Head of caudate nucleus (tissue), 42 donors: Measurements from ENCODE around the gene SSTR1.

ENCODE experiments used
- DNase-seq, 42 donors: peaks; one replicate each; pipeline versions ENCODE4 v3.0.0 to v3.0.0-alpha.2; 2020 to 2021; ENCODE audit warnings: mixed read lengths in 7 of 42
- intact Hi-C: fragments of 100-400 bp; cut with DNase I; formaldehyde crosslinking; loops from one replicate; pipeline ENCODE4 v1.15.0; 2022

Gene SSTR1

GRCh38 chr14:38199739-38200138 is 8.0 kb upstream of the SSTR1 start:
- DNase-seq, result no peak
- intact Hi-C loops, result no loop called here

DNA sequence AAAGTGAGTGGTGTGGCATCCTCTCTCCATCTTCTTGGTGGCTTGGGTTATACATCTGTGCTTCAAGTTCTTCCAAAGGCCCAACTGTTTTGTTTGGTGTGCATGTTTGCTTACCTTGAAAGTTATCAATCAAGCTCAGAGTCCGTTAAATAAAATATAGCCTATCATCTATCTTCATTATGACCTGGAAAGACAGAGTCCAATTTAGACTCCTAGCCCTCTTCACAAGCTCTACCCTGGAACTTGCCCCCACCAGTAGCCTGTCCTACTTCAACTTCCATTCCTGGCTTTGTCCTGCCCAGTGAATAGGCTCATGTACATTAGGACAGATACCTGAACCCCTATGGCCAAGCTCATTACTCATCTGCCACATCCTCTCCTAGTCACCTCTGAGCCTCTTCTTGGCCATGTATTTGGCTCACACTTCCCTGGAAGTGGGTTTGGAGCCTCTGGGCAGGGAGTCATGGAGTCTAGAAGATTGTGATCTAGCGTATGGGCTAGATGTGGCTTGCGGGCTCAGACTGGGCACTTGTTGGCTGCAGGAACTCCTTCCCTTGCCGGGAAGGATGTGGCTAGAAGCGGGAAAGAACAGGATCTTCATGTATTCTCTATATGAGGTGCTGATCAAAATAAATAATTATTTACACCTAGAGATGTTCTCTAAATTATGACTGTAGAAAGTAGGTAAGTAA is 6.4 kb upstream of the SSTR1 start:
- DNase-seq, result no peak
- intact Hi-C loops, result no loop called here

DNA sequence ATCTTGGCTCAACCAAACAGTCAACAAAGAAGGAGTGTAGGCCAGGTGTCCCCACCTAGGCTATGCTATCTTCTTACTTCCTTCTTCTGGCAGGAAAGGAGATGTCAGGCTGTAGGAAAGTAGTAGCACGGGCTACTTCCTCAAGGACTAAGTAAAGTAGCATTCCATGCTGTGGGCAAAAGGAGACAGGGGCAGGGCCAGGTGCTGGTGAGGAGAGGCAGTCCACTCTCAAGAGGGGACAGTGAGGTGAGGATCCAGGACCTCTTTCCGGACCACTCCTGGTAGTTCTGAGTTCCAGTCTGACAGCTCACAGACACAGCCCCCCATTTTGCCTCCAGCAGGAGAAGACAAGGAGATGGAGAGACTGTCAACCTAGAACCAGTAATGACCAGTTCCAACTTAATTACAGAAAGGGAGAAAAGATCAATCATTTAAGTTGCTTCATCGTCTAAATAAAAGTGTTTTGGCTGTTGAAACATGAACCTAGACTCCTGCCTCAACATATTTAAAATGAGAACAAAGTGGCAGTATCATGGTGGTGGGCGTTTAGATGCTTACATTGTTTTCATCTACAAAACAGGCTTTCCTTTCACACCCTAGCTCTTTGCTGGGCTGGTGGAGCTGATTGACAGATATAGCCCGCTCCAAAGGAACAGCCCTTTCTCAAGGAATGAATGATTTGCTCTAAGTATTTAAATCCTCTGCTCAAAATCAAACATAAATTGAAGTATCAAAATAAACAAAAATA is 5.1 kb upstream of the SSTR1 start:
- no peak for DNase-seq
- intact Hi-C loops, result no loop called here

DNA sequence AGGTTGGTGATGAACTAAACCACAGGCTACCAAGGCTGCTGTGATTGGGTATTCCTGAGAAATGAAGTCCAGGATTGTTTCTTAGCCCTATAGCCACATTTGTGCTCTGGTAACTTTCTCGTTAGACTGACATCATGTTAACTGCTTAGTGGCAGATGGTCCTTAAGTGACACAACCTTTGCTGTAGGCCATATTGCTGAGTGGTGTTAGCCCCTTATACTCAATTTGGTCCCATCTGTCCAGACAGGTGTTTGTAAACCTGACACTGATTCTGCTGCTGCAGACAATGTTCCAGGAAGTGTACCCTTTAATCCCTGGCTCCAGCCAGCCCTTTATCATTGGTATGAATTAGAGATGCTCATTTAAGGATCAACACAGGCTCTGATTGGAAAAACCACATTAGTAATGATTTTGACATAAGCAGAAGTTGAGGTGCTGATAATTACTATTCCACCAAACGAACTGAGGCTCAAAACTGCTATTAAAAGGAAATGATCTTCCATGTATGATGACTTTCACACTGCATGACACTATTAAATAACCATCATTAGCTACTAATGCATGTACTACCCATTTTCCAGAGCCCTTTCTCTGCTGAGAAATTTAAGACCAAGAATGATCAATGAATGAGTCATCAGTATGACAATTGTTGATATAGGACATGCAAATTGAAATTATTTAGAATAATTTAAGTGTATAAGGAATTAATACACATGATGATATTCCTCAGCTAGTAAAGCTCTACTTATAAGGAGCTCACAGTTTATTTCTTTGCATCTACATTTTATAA is 3.6 kb upstream of the SSTR1 start:
- intact Hi-C loops, result no loop called here
- no peak for DNase-seq

- intact Hi-C loops, result no loop called here
- DNase-seq, result no peak
These were observed 3.0 kb upstream of the SSTR1 start for GRCh38 chr14:38204719-38205115.

DNA sequence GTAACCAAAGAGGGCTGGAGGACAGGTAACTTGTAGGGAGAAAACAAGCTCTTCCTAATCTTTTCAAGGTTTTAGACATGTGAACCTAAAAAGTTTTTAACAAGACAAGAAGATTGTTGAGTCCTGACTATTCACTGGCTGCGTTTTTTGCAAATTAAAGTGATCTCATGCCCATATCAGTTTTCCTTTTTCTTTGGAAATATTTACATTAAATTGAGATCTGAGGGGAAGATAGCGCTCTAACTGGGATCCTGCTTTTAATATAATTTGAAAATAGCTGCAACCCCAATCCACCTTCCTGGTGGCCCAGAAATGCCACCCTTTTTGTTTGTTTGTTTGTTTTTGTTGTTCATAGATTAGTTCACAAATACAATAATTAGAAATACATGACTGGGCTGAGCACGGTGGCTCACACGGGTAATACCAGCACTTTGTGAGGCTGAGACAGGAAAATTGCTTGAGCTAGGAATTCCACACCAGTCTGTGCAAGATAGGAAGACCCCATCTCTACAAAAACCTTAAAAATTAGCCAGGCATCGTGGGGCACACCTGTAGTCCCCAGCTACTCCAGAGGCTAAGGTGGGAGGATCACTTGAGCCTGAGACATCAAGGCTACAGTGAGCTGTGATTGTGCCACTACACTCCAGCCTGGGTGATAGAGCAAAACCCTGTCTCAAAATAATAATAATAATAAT is 2.4 kb upstream of the SSTR1 start:
- intact Hi-C loops, result no loop called here
- no peak for DNase-seq

DNA sequence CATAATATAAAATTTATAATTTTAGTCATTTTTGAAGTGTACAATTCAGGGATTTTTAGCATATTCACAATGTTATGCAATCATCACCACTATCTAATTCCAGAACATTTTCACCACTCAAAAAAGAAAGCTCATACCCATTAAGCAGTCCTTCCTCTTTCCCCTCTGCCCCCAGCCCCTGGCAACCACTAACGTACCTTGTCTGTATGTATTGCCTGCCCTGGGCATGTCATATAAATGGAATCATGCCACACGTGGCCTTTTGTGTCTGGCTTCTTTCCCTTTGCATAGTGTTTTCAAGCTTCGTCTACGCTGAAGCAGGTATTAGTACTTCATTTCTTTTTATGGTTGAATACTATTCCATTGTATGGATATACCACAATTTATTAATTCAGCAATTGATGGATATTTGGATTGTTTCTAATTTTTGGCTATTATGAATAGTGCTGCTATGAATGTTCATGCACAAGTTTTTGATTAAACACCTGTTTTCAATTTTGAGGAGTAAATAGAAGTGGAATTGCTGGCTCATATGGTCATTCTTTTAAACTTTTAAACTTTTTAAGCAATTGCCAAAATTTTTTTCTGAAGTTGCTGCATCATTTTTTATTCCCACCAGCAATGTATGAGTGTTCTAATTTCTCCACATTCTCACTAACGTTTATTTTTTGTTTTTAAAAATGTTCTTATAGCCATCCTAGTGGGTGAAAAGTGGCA is 1.6 kb upstream of the SSTR1 start:
- intact Hi-C loops, result no loop called here
- no peak for DNase-seq

DNA sequence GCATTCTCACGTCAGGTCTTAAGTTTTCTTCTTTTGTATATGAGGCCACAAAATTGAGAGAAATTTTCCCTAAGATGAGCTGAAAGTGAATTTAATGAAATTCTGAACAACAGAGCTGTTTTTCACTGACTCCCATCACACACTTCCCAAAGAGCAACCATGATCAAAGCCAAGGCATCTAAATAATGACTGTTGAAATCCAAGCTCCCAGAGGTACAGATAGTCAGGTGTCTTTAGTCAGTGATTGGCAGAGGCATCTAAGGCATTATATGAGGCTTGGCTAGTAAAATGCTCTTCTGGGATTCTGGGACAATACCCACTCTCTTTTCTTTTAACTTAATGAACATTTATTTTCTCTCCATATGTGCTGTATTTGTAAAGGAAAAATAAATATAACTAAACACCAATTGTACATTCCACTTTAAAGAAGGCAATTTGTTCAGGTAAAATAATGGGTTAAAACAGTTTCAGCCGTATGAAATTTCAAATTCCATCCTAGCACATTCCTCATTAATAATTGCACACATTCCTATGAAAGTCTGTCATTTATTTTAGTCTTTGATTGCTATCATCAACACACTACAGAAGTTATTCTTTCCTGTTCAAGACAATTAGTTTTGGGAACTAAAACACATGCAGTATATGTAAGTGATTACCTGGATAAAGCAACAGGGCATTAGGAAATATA is 871 bp upstream of the SSTR1 start:
- intact Hi-C loops, result no loop called here

DNA sequence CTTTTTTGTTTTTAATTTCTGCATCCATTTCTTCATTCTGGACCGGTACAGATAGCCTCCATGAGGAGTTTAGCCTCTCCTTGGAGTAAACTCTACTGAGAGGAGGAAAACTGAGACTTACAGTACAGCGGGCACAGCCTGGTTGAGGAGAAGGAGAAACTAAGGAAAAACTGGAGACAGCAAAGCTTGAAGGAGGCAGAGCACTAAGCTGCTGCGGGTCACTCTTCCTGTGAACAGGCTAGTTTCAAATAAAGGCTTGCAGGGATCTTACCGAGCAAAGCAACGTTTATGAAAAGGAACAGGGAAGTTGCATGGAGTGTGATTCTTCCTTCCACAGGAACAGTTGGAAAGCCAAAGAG is 348 bp upstream of the SSTR1 start:
- no peak for DNase-seq
- intact Hi-C loops, result no loop called here

More for the DNA sequence above, 871 bp upstream of the SSTR1 start:
- DNase-seq, result no peak

DNA sequence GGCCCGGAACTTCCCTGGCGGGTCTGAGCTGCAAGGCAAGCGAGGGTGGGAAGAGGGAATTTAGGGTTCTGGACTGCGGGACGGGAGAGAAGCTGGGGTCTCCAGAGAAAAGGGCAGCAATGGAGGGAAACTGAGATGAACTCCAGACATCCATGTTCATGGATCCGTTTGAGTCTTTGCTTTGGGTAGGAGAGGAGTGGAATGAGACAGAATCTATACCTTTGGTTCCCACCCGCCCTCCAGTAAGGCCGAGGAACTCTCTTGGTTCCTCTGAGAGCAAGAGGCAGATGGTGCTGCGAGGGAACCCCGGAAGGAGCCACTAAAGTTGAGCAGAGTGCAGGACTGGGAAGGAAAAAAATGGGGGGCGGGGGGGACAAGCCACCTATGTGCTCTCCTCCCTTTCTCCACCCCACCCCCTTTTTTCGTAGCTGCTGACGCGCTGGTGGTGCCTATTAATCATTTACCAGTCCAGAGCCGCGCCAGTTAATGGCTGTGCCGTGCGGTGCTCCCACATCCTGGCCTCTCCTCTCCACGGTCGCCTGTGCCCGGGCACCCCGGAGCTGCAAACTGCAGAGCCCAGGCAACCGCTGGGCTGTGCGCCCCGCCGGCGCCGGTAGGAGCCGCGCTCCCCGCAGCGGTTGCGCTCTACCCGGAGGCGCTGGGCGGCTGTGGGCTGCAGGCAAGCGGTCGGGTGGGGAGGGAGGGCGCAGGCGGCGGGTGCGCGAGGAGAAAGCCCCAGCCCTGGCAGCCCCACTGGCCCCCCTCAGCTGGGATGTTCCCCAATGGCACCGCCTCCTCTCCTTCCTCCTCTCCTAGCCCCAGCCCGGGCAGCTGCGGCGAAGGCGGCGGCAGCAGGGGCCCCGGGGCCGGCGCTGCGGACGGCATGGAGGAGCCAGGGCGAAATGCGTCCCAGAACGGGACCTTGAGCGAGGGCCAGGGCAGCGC is 1.2 kb downstream of the SSTR1 start:
- intact Hi-C loops, result no loop called here
- DNase-seq, result peak in 27 of 42 donors; percentile 12 to 60 (median 31)

DNA sequence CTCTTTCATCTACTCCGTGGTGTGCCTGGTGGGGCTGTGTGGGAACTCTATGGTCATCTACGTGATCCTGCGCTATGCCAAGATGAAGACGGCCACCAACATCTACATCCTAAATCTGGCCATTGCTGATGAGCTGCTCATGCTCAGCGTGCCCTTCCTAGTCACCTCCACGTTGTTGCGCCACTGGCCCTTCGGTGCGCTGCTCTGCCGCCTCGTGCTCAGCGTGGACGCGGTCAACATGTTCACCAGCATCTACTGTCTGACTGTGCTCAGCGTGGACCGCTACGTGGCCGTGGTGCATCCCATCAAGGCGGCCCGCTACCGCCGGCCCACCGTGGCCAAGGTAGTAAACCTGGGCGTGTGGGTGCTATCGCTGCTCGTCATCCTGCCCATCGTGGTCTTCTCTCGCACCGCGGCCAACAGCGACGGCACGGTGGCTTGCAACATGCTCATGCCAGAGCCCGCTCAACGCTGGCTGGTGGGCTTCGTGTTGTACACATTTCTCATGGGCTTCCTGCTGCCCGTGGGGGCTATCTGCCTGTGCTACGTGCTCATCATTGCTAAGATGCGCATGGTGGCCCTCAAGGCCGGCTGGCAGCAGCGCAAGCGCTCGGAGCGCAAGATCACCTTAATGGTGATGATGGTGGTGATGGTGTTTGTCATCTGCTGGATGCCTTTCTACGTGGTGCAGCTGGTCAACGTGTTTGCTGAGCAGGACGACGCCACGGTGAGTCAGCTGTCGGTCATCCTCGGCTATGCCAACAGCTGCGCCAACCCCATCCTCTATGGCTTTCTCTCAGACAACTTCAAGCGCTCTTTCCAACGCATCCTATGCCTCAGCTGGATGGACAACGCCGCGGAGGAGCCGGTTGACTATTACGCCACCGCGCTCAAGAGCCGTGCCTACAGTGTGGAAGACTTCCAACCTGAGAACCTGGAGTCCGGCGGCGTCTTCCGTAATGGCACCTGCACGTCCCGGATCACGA is 2.2 kb downstream of the SSTR1 start:
- peak in 2 of 42 donors; percentile 3 to 42 for DNase-seq
- intact Hi-C loops, result no loop called here

DNA sequence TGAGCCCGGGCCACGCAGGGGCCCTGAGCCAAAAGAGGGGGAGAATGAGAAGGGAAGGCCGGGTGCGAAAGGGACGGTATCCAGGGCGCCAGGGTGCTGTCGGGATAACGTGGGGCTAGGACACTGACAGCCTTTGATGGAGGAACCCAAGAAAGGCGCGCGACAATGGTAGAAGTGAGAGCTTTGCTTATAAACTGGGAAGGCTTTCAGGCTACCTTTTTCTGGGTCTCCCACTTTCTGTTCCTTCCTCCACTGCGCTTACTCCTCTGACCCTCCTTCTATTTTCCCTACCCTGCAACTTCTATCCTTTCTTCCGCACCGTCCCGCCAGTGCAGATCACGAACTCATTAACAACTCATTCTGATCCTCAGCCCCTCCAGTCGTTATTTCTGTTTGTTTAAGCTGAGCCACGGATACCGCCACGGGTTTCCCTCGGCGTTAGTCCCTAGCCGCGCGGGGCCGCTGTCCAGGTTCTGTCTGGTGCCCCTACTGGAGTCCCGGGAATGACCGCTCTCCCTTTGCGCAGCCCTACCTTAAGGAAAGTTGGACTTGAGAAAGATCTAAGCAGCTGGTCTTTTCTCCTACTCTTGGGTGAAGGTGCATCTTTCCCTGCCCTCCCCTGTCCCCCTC is 3.0 kb downstream of the SSTR1 start:
- intact Hi-C loops, result no loop called here
- DNase-seq, result peak in 1 of 42 donors; percentile 9

- intact Hi-C loops, result no loop called here
- peak in 1 of 42 donors; percentile 42 for DNase-seq
These were observed 3.6 kb downstream of the SSTR1 start for GRCh38 chr14:38211255-38211735.

- intact Hi-C loops, result no loop called here
- DNase-seq, result no peak
These were observed 4.4 kb downstream of the SSTR1 start for GRCh38 chr14:38212111-38212510.

DNA sequence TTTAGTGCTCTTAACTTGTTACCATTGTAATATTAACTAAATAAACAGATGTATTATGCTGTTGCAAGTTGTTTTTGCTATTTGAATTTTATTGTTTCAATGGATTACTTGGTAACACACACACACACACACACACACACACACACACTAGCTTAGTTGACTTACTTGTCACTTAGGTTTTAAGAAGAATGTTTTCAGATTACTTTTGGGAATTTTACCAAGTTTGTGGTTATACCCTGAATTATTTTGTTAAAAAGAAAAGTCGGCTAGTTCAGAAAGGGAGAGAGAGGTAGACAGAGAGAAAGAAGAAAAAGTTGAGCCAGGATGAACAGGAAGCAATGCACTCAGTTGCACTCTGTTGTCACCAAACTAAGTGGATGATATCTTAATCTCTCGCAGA is 5.3 kb downstream of the SSTR1 start:
- DNase-seq, result no peak
- intact Hi-C loops, result no loop called here
